NCI-H69 (cell line): Measurements from ENCODE around the gene NRP2.
A peak's percentile ranks its signal among the peaks of the same experiment; 100 is the strongest.

Experiments used
- DNase-seq: peaks from one replicate; lab custom pipeline; 2025; lab: John Stamatoyannopoulos, UW

The NRP2 gene, protein sequence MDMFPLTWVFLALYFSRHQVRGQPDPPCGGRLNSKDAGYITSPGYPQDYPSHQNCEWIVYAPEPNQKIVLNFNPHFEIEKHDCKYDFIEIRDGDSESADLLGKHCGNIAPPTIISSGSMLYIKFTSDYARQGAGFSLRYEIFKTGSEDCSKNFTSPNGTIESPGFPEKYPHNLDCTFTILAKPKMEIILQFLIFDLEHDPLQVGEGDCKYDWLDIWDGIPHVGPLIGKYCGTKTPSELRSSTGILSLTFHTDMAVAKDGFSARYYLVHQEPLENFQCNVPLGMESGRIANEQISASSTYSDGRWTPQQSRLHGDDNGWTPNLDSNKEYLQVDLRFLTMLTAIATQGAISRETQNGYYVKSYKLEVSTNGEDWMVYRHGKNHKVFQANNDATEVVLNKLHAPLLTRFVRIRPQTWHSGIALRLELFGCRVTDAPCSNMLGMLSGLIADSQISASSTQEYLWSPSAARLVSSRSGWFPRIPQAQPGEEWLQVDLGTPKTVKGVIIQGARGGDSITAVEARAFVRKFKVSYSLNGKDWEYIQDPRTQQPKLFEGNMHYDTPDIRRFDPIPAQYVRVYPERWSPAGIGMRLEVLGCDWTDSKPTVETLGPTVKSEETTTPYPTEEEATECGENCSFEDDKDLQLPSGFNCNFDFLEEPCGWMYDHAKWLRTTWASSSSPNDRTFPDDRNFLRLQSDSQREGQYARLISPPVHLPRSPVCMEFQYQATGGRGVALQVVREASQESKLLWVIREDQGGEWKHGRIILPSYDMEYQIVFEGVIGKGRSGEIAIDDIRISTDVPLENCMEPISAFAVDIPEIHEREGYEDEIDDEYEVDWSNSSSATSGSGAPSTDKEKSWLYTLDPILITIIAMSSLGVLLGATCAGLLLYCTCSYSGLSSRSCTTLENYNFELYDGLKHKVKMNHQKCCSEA

DNA sequence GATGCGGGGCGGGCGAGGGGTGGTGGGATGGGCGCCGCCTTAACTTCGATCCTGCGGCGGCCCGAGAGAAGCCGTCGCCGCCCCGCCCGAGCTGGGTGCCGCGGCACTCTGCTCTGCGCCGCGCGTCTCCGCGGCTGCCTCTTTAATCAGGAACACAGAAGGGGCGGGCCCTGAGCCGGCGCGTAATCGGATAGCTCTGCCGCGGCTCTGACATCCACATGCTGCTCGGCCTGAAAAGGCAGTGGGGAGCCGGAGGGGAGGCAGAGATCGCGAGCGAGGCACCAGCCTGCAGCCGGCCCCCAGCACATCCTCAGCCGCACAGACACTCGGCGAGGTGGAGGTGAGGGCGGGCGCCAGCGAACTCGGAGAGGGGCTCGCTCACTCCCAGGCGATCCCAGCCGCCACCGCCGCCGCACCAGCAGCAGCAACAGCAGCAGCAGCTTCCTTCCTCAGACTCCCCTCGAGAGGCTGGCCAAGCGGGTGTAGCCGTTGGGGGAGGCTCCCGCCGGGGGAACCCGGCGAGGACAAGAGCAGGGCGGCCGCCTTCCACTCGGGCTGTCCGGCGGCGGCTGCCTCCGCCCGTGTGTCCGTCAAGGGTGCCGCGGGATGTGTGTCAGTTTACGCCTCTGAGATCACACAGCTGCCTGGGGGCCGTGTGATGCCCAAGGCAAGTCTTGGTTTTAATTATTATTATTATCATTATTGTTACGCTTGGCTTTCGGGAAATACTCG, at the start of gene NRP2:
NRP2 (plus strand) TSS at position 263 of the 732 bp plus-strand sequence. CDS start 790 bp downstream, outside the sequence.
- peak; percentile 87 for DNase-seq

DNA sequence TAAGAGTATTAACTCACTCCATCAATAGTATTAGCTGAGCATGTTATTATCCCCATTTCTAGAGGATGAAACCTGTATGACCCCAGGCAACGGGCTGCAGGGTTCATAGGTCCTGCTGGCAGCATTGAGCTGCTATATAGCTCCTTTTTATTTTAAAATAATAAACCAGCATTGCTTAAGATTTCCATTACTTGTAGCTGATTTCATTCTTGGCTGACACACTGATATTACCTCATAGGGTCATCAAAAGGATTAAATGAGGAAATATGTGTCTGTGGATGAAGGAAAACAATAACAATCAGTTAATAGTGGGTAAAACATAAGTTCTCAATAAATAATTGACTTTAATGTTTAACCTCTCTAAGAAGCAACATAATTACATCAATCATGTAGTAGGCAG, 48.3 kb upstream of the NRP2 start:
- DNase-seq = no peak

DNA sequence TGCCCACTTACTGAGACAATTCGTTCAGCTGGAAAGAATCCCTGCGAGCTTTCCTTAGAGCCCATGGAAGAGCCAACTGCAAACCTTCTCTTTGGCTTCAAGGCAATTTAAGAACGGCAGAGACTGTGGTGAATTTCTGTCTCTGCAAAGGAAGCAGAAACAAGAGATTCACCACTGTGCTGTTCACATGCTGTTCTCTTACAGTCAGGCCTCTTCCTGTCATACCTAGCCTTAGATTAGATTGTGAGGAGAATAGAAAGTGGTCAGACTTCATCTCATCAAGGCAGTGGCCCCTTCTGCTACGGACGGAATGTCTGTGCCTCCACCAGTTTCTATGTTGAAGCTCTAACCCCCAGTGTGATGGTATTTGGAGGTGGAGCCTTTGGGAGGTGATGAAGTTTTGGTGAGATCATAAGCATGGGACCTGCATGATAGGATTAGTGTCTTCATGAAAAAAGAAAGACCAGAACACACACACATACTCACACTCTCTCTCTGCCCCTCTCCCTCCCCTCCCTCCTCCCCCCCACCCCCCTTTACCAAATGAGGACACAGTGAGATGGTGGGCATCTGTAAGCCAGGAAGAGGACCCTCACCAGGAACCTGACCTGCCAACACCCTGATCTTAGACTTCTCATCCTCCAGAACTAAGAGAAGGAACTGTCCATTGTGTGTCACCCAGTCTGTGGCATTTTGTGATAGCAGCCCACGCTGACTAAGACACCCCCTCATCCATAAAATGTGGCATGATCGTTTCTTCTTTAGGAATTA, 45.6 kb upstream of the NRP2 start:
- no peak for DNase-seq

DNA sequence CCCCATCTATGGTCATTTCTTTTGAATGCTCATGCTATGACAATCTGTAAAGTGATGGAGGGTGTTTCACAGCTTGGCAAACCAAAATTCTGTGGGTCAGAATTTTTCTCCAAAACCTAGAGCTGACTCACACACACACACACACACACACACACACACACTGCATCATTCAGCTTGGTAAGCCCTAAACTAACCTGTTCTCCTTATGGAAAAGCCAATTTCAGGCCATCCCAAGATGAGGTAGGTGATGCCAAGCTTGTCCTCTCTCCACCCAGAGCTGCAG, 45.0 kb upstream of the NRP2 start:
- DNase-seq = no peak

DNA sequence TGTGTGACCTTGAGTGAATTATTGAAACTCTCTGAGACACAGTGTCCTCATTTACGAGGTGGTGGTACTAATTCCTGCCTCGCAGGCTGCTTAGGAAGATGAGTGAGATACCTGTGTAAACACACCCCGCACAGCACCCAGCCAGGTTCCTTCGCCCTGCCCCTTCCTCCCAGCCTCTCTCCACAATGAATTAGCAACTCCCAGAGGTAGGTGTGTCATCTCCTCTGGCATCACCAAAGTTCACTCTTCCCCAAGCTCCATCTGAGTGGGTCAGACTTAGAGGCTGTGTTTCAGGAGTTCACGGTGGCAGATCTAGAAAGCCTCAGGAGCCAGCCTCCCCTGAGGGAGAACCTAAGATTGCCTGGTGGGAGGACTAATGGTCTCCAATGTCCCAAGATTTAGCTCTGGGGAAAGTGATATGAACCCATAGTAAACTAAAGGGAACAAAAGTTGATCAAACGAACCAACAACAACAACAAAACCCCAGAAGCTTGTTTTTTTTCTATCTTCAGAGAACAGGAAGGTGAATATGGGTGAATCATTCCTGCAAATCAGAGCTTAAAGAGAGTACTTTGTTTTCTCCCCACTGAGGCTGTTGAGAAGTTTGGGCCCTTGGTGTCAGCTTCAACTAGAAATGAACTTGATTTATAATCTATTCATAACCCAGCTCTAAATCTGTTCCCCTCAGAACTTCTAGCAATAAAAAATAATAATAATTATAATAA, 44.4 kb upstream of the NRP2 start:
- DNase-seq = peak; percentile 3

DNA sequence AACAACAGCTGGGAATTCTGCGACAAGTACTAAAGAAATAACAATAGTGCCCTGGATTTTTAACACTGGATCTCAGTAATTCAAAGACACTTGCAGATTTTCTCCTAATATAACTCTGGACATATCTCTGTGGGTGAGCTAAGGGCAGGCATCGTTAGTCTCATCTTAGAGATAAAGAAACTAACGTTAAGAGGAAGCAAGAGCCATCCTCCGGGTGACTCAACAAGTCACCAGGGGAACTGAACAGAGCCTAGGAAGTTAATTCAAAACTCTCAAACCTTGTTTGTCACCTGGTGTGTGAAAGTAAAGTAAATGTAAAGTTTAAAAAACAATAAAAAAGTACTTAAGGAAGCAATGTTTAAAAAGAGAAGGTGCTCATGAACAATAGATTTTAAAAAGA, 41.6 kb upstream of the NRP2 start:
- no peak for DNase-seq

DNA sequence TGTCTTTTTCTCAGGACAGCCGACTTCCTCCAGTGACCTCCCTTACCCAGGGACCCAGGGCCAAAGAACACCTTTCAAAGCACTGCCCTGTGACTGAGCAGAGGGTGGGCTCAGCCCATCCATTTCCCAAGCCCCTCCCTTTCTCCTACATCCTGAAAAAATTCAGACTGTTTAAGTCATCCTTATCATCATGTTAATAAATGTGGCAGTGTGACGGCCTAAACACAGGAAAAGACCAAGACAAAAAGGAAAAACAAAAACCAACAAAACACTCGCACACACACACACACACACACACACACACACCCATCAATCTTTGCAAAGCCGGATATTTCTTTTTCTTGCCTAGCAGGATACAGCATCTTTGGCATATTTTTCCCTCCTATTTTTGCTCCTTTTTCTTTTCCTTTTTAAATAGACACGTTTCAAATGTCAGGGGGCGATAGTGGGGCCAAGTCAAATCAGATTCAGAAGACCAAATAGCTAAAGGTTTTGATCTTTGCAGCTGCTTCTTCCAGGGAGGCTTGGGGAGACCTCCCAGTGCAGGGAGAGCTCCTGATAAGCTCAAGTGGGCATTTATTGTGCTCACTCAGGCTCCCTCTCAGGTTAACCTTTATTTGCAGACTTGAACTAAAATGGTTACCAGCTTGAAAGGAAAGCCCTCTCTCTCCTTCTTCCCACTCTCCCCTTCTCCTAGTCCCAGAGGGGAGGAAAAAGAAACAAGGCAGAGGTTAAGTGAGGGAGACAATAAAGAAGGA, 39.5 kb upstream of the NRP2 start:
- no peak for DNase-seq

DNA sequence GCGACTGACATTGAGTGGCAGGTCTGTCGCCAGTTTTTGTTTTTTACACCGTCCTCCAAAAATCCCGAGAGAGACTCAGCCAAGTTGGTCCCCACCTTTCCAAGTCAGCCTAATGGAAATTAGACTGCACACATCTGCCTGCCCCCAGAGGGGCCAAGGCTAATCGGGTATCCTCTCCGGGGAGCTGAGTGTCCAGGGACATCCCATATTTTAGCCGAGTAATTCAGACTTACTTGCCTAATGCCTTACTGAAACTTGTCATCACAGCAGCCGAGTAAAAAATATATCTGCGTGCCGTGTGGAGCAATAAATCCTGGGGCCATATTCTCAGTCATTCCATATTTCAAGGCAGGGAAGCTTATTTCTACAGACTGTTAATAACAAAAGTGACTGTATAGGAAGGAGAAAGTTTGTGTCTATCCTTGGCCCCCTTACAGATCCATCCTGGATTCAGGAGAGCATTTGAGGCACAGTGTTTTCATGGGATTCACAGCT, 38.9 kb upstream of the NRP2 start:
- no peak for DNase-seq

DNA sequence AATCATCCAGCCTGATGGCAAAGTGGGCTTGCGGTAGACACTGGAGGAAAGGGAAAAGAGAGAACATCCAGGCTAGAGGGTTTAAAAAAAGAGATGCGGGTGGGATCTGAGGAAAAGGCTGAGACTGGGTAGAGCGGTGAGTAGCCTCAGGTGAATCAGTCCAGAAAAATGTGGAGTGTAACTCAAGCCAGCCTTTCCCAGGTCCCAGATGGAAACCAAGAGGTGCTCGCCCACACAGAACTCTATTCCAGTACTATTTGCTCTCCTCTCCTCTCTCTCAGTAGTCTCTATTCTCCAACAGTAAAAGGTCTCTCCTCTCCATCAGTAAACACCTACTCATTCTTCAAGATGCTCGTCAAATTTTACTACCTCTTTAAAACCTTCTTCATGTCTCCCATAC, 38.3 kb upstream of the NRP2 start:
- no peak for DNase-seq

DNA sequence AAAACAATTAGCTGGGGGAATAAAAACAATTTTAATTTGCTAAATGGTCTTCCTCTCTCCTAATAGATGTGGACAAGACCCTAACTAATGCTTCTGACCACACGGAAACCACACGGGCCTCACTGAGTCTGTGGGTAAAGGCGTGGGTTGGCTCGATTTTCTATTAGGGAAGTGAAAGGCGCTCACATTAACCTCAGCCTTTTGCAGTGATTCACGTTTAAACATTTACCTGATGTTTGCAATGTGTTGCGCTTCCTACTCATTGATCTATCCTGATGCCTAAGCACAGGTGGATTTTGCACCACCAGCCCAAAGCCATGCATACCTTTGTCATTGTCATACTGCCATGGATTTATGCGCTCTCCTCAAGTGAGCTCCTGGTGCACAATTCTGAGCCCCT, 35.6 kb upstream of the NRP2 start:
- no peak for DNase-seq

DNA sequence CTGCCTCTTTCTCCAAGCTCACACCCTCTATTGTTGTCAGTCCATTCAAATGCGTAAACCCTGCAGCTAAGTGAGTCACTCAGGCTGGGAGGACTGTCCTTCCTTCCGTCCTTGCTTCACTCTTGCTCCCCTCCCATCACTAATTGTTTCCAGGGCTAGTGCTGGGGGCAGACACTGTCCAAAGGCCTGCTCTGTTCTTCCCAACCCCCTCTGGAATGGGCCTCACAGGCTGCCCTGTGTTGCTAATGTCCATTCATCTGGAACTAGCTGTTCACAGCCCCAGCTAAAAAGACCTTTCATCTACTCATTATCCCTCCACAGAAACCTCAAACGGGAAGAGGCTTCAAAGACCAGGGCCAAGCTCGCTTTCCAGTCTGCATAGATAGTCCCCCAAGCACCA, 31.9 kb upstream of the NRP2 start:
- peak; percentile 42 for DNase-seq

DNA sequence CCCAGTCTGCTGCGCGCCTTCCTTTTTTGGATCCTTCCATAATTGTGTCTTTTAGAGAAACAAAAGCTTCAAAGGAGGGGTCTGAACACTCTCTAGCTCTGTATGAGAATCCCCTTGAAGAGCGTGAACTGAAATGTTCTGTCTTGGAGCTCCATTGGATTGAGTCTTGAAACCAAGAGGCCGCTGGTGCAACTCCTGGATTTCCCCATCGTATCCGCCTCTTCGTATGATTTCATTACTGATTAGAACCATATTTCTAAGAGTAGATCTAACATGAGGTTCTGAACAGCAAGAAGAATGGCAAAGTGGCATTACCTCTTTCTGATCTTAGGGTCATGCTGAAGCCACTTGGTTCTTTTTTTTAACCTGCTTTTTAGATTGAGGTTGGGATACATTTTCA, 31.4 kb upstream of the NRP2 start:
- DNase-seq = no peak

DNA sequence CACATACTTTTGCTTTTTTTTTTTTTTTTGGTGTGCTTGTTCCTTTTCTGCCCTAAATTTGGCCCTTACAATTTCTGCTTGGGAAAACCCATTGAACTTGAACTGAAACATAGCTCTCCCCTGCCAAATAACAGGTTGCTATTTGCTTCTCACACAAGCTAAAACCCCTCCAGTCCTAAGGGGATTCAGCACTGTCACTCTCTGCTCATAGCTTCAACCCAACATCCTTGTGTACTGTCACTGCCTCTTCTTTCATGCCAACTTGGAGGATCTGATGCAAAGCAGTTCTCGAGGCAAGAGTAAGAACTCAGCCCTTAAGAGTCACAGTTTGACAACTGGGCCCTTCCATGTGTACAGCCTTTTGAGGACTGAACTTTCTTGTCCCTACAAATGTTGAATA, 30.6 kb upstream of the NRP2 start:
- no peak for DNase-seq

DNA sequence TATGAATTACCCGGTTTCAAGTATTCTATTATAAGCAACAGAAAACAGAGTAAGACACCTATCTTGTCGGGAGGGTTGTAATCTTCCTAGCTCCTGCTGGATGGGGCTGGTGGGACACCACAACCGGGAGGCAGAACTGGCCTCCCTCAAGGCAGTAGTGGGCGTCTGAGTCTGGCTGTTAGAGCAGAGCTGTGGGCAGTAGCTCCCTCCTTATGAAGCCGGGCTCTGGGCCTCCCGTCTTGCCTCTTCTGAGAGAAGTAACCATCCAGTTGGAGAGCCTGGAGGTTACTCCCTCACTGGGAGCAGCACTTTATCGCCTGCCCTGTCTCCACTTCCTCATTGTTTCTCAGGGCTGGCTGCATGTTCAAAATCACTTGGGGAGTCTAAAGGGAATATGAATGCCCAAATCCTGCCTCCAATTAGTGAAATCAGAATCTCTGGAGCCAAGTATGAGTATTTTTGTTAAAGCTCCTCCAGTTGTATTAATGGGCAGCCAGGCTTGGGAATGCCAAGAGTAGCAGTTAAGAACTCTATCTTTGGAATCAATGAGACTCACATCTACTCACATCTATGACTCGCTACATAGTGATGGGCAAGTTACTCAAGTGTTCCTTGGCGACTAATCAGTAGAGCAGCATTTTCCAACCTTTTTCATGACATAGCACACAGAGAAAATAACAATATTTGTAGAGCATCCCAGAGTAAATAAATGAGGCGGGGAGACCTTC, 27.3 kb upstream of the NRP2 start:
- DNase-seq = no peak

DNA sequence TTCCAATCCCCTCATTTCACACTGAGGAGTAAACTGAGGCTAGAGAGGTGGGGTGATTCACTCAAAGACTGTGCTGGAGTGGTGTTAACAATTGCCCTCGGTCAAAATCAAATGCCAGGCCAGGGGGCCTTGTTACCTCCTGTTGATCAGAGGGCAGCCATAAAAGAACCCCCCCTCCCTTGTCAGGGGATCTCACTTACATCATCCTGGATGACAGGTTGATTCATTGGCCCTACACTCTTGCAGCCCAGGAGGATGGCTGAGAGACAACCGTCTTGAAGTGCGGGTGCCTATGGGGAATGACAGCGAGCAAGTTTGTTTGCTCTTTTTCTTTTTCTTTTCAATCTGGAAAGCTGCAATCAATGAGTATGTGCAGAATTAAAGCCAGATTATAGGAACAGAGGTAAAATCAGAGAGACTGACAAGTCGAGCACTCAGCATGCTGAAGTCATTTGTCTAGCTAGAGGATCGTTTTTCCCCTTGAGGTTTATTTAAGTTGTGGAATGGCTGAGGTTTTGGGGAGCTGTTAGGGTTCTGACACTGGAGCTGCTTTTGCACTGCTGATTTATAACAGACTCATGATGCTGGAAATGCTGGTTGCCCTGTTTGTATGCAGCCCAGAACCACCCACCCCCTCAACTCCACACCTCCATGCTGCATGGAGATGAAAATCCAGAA, 26.4 kb upstream of the NRP2 start:
- peak; percentile 5 for DNase-seq

DNA sequence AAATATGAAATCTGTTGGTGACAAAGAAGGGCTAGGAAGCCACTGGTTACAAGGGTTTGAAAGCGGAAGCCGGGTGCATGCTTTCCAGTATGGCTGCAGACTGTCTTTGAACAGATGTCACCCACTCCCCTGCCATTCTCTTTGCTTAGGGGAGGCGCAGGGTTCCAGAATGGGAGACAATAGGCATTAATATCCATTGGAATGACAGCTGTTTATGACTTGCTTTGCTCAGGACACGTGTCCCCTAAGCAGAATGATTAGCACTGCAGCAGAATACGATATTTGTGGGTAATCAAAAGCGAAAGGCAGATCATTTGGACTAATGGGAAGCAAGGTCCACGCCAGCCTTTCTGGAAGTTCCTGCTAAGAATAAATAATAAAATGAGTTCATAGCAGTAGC, 25.8 kb upstream of the NRP2 start:
- peak; percentile 40 for DNase-seq

DNA sequence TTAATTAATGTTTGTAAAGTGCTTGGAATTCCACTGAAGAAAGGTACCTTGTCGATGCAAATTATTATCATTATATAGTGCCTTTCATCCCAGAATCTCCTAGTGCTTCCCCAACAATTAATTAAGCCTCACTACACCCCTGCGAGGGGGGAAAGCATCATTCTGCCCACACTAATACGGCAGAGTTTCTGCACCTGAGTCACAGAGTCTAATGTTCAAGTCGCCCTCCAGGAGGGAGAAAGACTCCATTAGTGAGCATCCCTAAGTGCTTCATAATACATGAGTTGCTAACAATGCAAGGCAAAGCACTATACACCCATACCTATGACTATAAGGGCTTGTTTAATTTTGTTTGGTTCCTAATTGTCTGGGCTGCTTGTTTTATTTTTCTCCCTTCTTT, 25.4 kb upstream of the NRP2 start:
- DNase-seq = peak; percentile 54

DNA sequence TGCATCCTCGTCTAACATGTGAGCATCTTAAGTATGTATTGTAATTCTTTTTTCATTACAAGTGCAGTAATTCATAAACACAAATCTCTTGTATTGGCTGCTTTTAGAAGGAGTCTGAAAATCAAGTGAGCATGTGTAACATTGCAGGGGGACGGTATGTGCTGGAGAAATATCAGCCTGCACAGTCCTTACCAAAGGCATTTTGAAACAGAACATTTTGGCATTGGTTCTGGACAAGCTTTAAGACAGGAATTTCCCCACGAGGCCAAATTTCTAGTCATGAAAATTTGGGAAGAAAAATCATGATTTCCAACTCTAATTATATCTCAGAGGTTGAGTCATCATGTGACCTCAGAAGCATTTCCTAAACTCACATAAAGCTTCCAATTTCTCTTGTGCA, 24.7 kb upstream of the NRP2 start:
- DNase-seq = no peak

DNA sequence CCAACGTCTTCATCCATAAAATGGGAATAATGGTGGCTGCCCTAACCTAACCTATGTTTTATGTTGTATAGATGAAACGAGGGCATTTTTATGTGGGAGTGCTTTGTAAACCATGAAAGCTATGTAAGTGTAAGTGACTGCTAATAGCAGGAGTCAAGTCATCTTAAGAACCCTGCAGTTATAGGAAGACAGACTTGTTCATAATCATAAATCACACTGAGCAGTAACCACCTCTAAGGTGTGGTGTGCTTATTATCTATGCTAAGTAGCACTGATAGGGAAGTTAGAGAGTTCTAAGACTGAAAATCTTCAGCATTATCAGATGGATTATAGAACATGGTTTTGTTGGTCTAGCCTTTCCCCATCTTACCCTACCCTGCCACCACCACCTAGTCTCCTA, 24.2 kb upstream of the NRP2 start:
- DNase-seq = no peak
